PC-9 (cell line): ENCODE results near the gene UBE2U. TPM values are rescaled to one million over a fixed set of nuclear protein-coding genes. Genes with fewer than 3 reads are reported as not detected.

ENCODE experiments used
- BruUV-seq: library from RNA; stranded (reverse); fragments of 400-500 nt; replicated peaks from 2 replicates; lab custom pipeline; 2021; lab: Mats Ljungman, UMichigan
- CTCF ChIA-PET: fragments of 300-600 bp; sonication (Branson Sonifier 250); formaldehyde crosslinking; loops from one replicate; lab custom pipeline; 2022; ENCODE audit warnings: antibody characterized with exemption; lab: Charles Lee
- POLR2A ChIA-PET: fragments of 300-600 bp; sonication (Branson Sonifier 250); formaldehyde crosslinking; loops from one replicate; lab custom pipeline; 2022; ENCODE audit warnings: antibody characterized with exemption; ENCODE audit not compliant: unreplicated experiment; lab: Charles Lee
- DNase-seq, 2 experiments: peaks; one replicate each; pipeline versions ENCODE4 v3.0.0 to v3.0.0-alpha.2; 2015 to 2022; ENCODE audit warnings: mixed read lengths in 1 of 2
- H2AFZ ChIP-seq: fragments of 200-600 bp; sonication (generic); 2 replicates; pipeline ENCODE4 v1.8.1; 2017; ENCODE audit warnings: antibody characterized with exemption
- H3F3A ChIP-seq: fragments of 200-600 bp; sonication (generic); 2 replicates; pipeline ENCODE4 v1.8.1; 2017; ENCODE audit warnings: antibody characterized with exemption, mild to moderate bottlenecking, low read depth; ENCODE audit not compliant: insufficient read depth
- H3K27ac ChIP-seq: fragments of 200-600 bp; sonication (generic); 2 replicates; pipeline ENCODE4 v1.6.1; 2016; ENCODE audit warnings: mixed run types
- H3K27me3 ChIP-seq: fragments of 200-600 bp; sonication (generic); 2 replicates; pipeline ENCODE4 v1.6.1; 2016; ENCODE audit warnings: low read depth, mixed run types; ENCODE audit not compliant: insufficient read depth
- H3K36me3 ChIP-seq: fragments of 200-600 bp; sonication (generic); 2 replicates; pipeline ENCODE4 v1.6.1; 2016; ENCODE audit warnings: low read depth, mixed run types
- H3K4me1 ChIP-seq: fragments of 200-600 bp; sonication (generic); replicated peaks from 2 replicates; pipeline ENCODE4 v1.6.1; 2016; ENCODE audit warnings: mixed run types; ENCODE audit not compliant: insufficient read depth
- H3K4me2 ChIP-seq: fragments of 200-600 bp; sonication (generic); 2 replicates; pipeline ENCODE4 v1.6.1; 2017; ENCODE audit warnings: mixed run types
- H3K4me3 ChIP-seq: fragments of 200-600 bp; sonication (generic); 2 replicates; pipeline ENCODE4 v1.6.1; 2016; ENCODE audit warnings: mixed run types
- H3K79me2 ChIP-seq: fragments of 200-600 bp; sonication (generic); 2 replicates; pipeline ENCODE4 v1.6.1; 2017; ENCODE audit warnings: low read depth, mixed run types
- H3K9me2 ChIP-seq: fragments of 200-600 bp; sonication (generic); 2 replicates; pipeline ENCODE4 v1.8.1; 2017; ENCODE audit warnings: mild to moderate bottlenecking; ENCODE audit not compliant: insufficient read depth
- H3K9me3 ChIP-seq: fragments of 200-600 bp; sonication (generic); 2 replicates; pipeline ENCODE4 v1.8.1; 2016; ENCODE audit warnings: low read depth; ENCODE audit not compliant: insufficient read depth
- H4K20me1 ChIP-seq: fragments of 200-600 bp; sonication (generic); 2 replicates; pipeline ENCODE4 v1.8.1; 2017; ENCODE audit not compliant: insufficient read depth
- EZH2 ChIP-seq: fragments of 200-600 bp; sonication (generic); IDR thresholded peaks from 2 replicates; pipeline ENCODE4 v1.8.0; 2017; ENCODE audit warnings: antibody characterized with exemption, low read depth
- intact Hi-C: fragments of 100-400 bp; cut with micrococcal nuclease; formaldehyde crosslinking; loops from one replicate; pipeline ENCODE4 v1.10.0; 2022; ENCODE audit not compliant: unreplicated experiment
- total RNA-seq: library from RNA; stranded (reverse); gene quantifications from 2 replicates; pipeline ENCODE4 v1.2.3, GENCODE V29; 2021
- TF ChIP-seq, protein P1 (sequence below): fragments of 200-600 bp; sonication (generic); conservative IDR thresholded peaks from 2 replicates; pipeline ENCODE4 v1.6.1; 2017; ENCODE audit warnings: mixed run types, antibody characterized with exemption, mild to moderate bottlenecking, moderate library complexity

Gene UBE2U
- total RNA-seq, 1 experiment from 2014 or later: not detected

DNA sequence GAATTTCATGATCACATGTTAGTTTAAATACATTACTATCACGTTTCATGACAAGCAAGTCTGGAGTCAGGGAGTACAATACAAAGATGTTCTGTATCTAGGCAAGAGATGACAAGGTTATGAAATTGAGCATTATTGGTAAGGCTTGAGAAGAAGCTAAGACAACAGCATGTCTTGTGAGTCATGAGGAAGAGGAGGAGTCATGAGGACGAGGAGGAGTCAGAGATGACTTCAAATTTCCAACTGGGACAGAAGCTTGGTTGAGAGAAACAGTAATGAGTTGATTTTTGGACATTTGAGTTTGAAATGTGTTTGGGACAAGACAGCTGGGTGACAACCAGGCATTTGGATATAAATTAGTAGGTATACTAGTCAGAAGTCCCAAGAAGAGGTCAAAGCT is 4.3 kb upstream of the UBE2U start:
- TF ChIP-seq, protein P1, sequence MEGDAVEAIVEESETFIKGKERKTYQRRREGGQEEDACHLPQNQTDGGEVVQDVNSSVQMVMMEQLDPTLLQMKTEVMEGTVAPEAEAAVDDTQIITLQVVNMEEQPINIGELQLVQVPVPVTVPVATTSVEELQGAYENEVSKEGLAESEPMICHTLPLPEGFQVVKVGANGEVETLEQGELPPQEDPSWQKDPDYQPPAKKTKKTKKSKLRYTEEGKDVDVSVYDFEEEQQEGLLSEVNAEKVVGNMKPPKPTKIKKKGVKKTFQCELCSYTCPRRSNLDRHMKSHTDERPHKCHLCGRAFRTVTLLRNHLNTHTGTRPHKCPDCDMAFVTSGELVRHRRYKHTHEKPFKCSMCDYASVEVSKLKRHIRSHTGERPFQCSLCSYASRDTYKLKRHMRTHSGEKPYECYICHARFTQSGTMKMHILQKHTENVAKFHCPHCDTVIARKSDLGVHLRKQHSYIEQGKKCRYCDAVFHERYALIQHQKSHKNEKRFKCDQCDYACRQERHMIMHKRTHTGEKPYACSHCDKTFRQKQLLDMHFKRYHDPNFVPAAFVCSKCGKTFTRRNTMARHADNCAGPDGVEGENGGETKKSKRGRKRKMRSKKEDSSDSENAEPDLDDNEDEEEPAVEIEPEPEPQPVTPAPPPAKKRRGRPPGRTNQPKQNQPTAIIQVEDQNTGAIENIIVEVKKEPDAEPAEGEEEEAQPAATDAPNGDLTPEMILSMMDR: no peak
- no peak for TF ChIP-seq EZH2
- H3K9me2 ChIP-seq: no peaks in the 10 kb centered on the region
- BruUV-seq: no TSS peak
- no peak overlapping the region for H3K4me2 ChIP-seq
- CTCF ChIA-PET: no interaction called here
- H4K20me1 ChIP-seq: no peaks in the 10 kb centered on the region
- intact Hi-C loops: no loop called here
- no peaks in the 10 kb centered on the region for H3K4me1 ChIP-seq
- no peak for DNase-seq
- H3K27me3 ChIP-seq: no peaks in the 10 kb centered on the region
- no peak overlapping the region for H2AFZ ChIP-seq
- POLR2A ChIA-PET: interaction anchor here (0.5 kb wide), 1 partner anchor 1692 kb away, joined by 3 read pairs; no protein-coding TSS in a partner anchor
- H3K27ac ChIP-seq: no peak overlapping the region
- H3K4me3 ChIP-seq: no peak overlapping the region
- H3K9me3 ChIP-seq: no peaks in the 10 kb centered on the region
- H3K79me2 ChIP-seq: no peaks in the 10 kb centered on the region
- no peaks in the 10 kb centered on the region for H3K36me3 ChIP-seq
- no peaks in the 10 kb centered on the region for H3F3A ChIP-seq

DNA sequence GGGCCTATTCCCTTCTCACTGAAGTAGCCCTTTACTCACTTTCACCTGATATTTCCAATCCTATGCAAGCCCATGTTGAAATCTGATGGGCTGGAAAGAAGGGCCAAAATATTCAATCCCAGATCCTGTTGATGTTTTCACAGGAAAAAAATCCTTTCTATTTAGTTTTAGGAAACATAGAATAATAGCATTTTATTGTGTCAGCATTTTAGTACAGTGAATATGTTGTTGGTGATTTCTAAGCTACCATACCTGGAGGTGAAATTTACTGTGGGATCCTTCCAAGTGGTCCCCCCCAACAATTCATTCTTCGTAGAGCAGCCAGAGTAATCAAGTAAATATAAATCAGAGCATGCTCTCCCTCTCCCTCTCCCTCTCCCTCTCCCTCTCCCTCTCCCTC is 3.4 kb upstream of the UBE2U start:
- POLR2A ChIA-PET: no interaction called here
- no TSS peak for BruUV-seq

DNA sequence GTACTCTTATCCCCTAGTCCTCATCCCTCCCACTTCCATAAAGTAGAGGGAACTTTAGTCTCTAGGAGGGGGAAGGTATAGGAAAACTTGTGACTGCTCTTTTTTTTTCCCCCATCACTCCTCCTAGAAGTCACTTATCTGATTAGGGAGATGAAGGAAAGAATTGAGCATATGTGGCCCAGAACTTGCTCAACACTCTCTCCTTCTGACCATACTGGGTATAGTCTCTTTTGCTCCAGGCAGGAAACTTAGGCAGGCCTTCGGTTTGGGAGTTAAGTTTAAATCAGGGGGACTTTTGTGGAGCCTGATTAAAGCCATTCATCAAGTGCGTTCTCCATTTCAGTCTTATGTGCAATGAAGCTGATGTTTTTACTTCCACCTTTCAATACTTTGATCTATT is 5.8 kb downstream of the UBE2U start:
- no peaks in the 10 kb centered on the region for H3K79me2 ChIP-seq
- H3K27me3 ChIP-seq: no peaks in the 10 kb centered on the region
- ChIA-PET CTCF (no interaction called here), POLR2A (no interaction called here)
- H3K4me3 ChIP-seq: no peak overlapping the region
- 0 out of 2 replicates have a peak, but pooled peaks cover 4% of the 10 kb centered on the region for H3K4me1 ChIP-seq
- BruUV-seq: no TSS peak
- no peak for DNase-seq
- H3K27ac ChIP-seq: no peak overlapping the region
- no peaks in the 10 kb centered on the region for H3K9me2 ChIP-seq
- H3K9me3 ChIP-seq: no peaks in the 10 kb centered on the region
- no peak overlapping the region for H2AFZ ChIP-seq
- intact Hi-C loops: no loop called here
- no peaks in the 10 kb centered on the region for H3F3A ChIP-seq
- H3K4me2 ChIP-seq: no peak overlapping the region
- no peaks in the 10 kb centered on the region; the same call in 1 of the 2 replicates for H4K20me1 ChIP-seq
- H3K36me3 ChIP-seq: no peaks in the 10 kb centered on the region
- TF ChIP-seq EZH2: no peak
- TF ChIP-seq, protein P1: no peak

More for the DNA sequence above, 3.4 kb upstream of the UBE2U start:
- no peaks in the 10 kb centered on the region for H3K9me2 ChIP-seq
- no peaks in the 10 kb centered on the region for H3K4me1 ChIP-seq
- no peaks in the 10 kb centered on the region for H4K20me1 ChIP-seq
- H3K9me3 ChIP-seq: no peaks in the 10 kb centered on the region
- DNase-seq: no peak
- CTCF ChIA-PET: no interaction called here
- H3K4me3 ChIP-seq: no peak overlapping the region
- H3K4me2 ChIP-seq: no peak overlapping the region
- H3K27ac ChIP-seq: no peak overlapping the region
- no peaks in the 10 kb centered on the region for H3K36me3 ChIP-seq
- H2AFZ ChIP-seq: no peak overlapping the region
- H3F3A ChIP-seq: no peaks in the 10 kb centered on the region
- TF ChIP-seq, protein P1: no peak
- TF ChIP-seq EZH2: no peak
- intact Hi-C loops: no loop called here
- no peaks in the 10 kb centered on the region for H3K27me3 ChIP-seq
- H3K79me2 ChIP-seq: no peaks in the 10 kb centered on the region
